Adrenal gland (tissue), 12 donors: Measurements from ENCODE around the gene VIPR2. TPM values are rescaled to one million over a fixed set of nuclear protein-coding genes. Genes with fewer than 3 reads are reported as not detected.

Source experiments
- DNase-seq, 7 donors: peaks; one replicate each; pipeline ENCODE4 v3.0.0-alpha.2; 2019 to 2020
- H3K27ac ChIP-seq, 5 donors: fragments of 200-600 bp; sonication (generic) in 4 of 5; 1 replicate in 3 of 5; 2 replicates in 2 of 5; pipeline versions ENCODE4 v1.5.1 to v1.8.0; 2016 to 2020; ENCODE audit warnings: mild to moderate bottlenecking in 1 of 5
- H3K27me3 ChIP-seq: fragments of 200-600 bp; 2 replicates; pipeline ENCODE4 v1.8.0; 2021
- H3K36me3 ChIP-seq, 2 donors: fragments of 200-600 bp; replicated peaks in 1 of 2; 1 replicate in 1 of 2; 2 replicates in 1 of 2; pipeline versions ENCODE4 v1.5.1 to v1.8.0; 2018 to 2022
- H3K4me1 ChIP-seq, 2 donors: fragments of 200-600 bp; replicated peaks in 1 of 2; 1 replicate in 1 of 2; 2 replicates in 1 of 2; pipeline versions ENCODE4 v1.5.1 to v1.8.0; 2018 to 2021
- H3K4me3 ChIP-seq, 4 donors: fragments of 200-600 bp; sonication (generic) in 3 of 4; one replicate each; pipeline ENCODE4 v1.5.1; 2016 to 2018
- H3K9me3 ChIP-seq, 3 donors: fragments of 200-600 bp; sonication (generic) in 1 of 3; replicated peaks in 1 of 3; 1 replicate in 2 of 3; 2 replicates in 1 of 3; pipeline versions ENCODE4 v1.5.1 to v1.8.0; 2016 to 2021
- POLR2A ChIP-seq, 2 donors: fragments of 450-650 bp; IDR thresholded peaks; one replicate each; pipeline ENCODE4 v1.6.1; 2017; ENCODE audit warnings: antibody characterized with exemption in 2 of 2, mild to moderate bottlenecking in 2 of 2, moderate library complexity in 1 of 2
- WGBS, 4 donors: extraction: QIAGEN DNeasy Blood & Tissue Kit in 2 of 4; methylation state at CpG; one replicate each; pipeline versions ENCODE4 v1.1.5 to v1.1.7; 2013 to 2017; 5-methylcytosine and 5-hydroxymethylcytosine counted together
- intact Hi-C, 2 donors: fragments of 100-400 bp; cut with DNase I; formaldehyde crosslinking; loops; one replicate each; pipeline versions ENCODE4 v1.14.1 to v1.15.0; 2022 to 2023
- polyA plus RNA-seq, 3 donors: library from polyadenylated mRNA; stranded (reverse); fragments of 200-250 nt in 2 of 3; fragments of 350-450 nt in 1 of 3; fragmentation: Illumina TruSeq in 1 of 3; extraction: RNeasy Lipid Tissue Mini Kit (QIAGEN cat#74804) in 1 of 3; gene quantifications; one replicate each; pipeline ENCODE4 v1.2.3, GENCODE V29; 2013 to 2014
- total RNA-seq, 9 donors: library from RNA; depleted of rRNA in 4 of 9; stranded (reverse); fragments of >200 nt in 4 of 9; fragments of 120-200 nt in 1 of 9; fragmentation: NEBNext Ultra II Directional in 1 of 9; extraction: Animal tissue kit (Norgen Biotek cat#: 25700) in 1 of 9; gene quantifications; one replicate each; pipeline versions ENCODE4 v1.1.0 to v1.2.4, GENCODE V29; 2013 to 2023
- TF ChIP-seq, protein P1 (sequence below), 6 experiments: fragments of 450-650 bp in 4 of 6; fragments of 200-600 bp in 2 of 6; sonication (generic) in 1 of 6; IDR thresholded peaks; 1 replicate in 5 of 6; 2 replicates in 1 of 6; pipeline versions ENCODE4 v1.5.1 to v1.8.0; 2016 to 2021; ENCODE audit warnings: antibody characterized with exemption in 6 of 6, mild to moderate bottlenecking in 2 of 6, moderate library complexity in 1 of 6
- donor health status: healthy with polysubstance abuse.
- donor health status: Bipolar disorder and iron deficiency.
- donor health status: DM: yes; HTN: yes; CAD: no.
- donor health status: DM: no; HTN: no; CAD: no.
- donor health status: DM: no; HTN: no; CAD: no.
- donor health status: DM: yes; HTN: yes; CAD: no.

Gene VIPR2
- total and polyA plus RNA-seq, 12 donors: 0.06 to 3.8 (median 0.80) TPM

DNA sequence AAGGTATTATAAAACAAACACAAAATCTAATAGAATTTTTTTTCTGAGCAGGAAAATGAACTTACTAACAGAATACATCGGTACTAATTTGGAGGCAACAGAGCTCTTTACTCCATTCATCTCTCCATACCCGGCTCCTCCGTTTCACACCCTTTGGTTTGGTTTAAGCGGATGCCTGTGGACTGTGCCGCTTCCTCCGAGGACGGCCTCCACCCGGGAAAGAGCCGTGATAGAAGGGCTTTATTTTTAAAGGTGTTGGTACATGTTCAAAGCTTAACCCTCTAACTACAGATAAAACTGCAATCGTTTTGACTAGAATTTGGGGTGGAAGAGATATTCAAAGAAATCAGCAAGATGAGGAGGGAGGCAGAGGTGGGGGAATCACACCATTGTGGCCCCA is 1.9 kb downstream of the VIPR2 start:
- Histone ChIP-seq H3K9me3 (no peaks in the 10 kb centered on the region), H3K4me3 (no peak overlapping the region)

GRCh38 chr7:159142199-159142598 is 2.5 kb downstream of the VIPR2 start:
- Histone ChIP-seq H3K9me3 (no peaks in the 10 kb centered on the region), H3K4me1 (peaks cover 0 to 14% of the 10 kb centered on the region in 2 donors), H3K27ac (no peak overlapping the region), H3K4me3 (no peak overlapping the region), H3K27me3 (peaks cover 37% of the 10 kb centered on the region), H3K36me3 (no peaks in the 10 kb centered on the region)
- intact Hi-C loops: no loop called here
- DNase-seq: no peak
- 69 to 78% (median 72%) methylated on average over 5 of the region's 5 CpGs for WGBS, 4 donors
- TF ChIP-seq POLR2A (IDR thresholded peaks at IDR 0.05): no peak
- TF ChIP-seq, protein P1, sequence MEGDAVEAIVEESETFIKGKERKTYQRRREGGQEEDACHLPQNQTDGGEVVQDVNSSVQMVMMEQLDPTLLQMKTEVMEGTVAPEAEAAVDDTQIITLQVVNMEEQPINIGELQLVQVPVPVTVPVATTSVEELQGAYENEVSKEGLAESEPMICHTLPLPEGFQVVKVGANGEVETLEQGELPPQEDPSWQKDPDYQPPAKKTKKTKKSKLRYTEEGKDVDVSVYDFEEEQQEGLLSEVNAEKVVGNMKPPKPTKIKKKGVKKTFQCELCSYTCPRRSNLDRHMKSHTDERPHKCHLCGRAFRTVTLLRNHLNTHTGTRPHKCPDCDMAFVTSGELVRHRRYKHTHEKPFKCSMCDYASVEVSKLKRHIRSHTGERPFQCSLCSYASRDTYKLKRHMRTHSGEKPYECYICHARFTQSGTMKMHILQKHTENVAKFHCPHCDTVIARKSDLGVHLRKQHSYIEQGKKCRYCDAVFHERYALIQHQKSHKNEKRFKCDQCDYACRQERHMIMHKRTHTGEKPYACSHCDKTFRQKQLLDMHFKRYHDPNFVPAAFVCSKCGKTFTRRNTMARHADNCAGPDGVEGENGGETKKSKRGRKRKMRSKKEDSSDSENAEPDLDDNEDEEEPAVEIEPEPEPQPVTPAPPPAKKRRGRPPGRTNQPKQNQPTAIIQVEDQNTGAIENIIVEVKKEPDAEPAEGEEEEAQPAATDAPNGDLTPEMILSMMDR (IDR thresholded peaks at IDR 0.05): no peak

More for the DNA sequence above, 1.9 kb downstream of the VIPR2 start:
- no peak for DNase-seq
- peaks cover 37% of the 10 kb centered on the region for H3K27me3 ChIP-seq
- intact Hi-C loops: no loop called here
- WGBS, 4 donors: 60 to 76% (median 65%) methylated on average over 10 of the region's 10 CpGs
- H3K27ac ChIP-seq: no peak overlapping the region
- no peaks in the 10 kb centered on the region for H3K36me3 ChIP-seq
- peaks cover 0 to 14% of the 10 kb centered on the region in 2 donors for H3K4me1 ChIP-seq
- no peak for TF ChIP-seq POLR2A (IDR thresholded peaks at IDR 0.05)
- TF ChIP-seq, protein P1 (IDR thresholded peaks at IDR 0.05): no peak

DNA sequence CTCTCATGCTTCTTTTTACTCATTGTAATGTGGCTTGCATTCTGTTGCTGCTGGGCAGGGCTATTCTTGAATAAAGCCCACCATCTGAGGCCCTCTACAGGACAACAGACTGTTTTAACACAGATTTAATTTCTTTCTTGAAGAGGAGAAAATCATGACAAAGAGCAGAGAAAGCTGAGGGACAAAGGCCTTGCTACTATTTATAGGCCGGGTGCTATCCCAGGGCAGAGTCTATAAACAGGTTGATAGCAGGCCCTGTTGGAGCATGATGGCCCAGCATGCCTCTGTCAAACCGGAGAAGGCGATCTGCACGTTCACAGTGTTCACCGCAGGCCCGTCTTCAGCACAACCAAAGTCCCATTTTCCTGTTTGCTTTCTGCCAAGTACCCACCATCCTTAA is 3.0 kb downstream of the VIPR2 start:
- TF ChIP-seq POLR2A (IDR thresholded peaks at IDR 0.05): no peak
- TF ChIP-seq, protein P1 (IDR thresholded peaks at IDR 0.05): no peak
- H3K9me3 ChIP-seq: no peaks in the 10 kb centered on the region
- no peaks in the 10 kb centered on the region for H3K36me3 ChIP-seq
- H3K27ac ChIP-seq: no peak overlapping the region
- no peak overlapping the region for H3K4me3 ChIP-seq
- DNase-seq: no peak
- 76 to 86% (median 80%) methylated on average over 6 of the region's 6 CpGs for WGBS, 4 donors
- intact Hi-C loops: no loop called here
- peaks cover 0 to 14% of the 10 kb centered on the region in 2 donors for H3K4me1 ChIP-seq
- peaks cover 37% of the 10 kb centered on the region for H3K27me3 ChIP-seq

DNA sequence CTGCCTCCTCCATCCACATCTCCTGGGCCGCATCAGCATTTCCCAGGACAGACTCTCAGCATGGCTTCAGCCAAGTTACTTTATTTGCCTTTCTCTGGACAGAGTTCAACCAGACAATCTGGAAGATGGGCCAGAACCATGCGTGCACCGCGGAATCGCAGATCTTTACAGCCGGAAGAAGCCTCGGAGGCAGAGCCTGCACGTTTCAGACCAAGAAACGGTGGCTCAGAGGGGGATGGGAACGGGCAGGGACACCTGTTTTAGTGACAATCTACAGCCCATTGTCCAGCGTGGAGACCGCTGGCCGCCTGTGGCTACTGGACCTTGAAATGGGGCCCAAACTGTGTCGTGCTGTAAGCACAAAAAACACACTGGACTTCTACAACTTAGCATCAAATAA is 3.5 kb downstream of the VIPR2 start:
- no peak overlapping the region for H3K4me3 ChIP-seq
- WGBS, 4 donors: 82 to 91% (median 89%) methylated on average over 14 of the region's 14 CpGs
- TF ChIP-seq POLR2A (IDR thresholded peaks at IDR 0.05): no peak
- TF ChIP-seq, protein P1 (IDR thresholded peaks at IDR 0.05): no peak
- DNase-seq: peak in 1 of 7 donors; percentile 41
- H3K27ac ChIP-seq: no peak overlapping the region
- intact Hi-C loops: no loop called here
- H3K9me3 ChIP-seq: no peaks in the 10 kb centered on the region
- no peaks in the 10 kb centered on the region for H3K36me3 ChIP-seq
- H3K4me1 ChIP-seq: peaks cover 0 to 14% of the 10 kb centered on the region in 2 donors
- peaks cover 33% of the 10 kb centered on the region for H3K27me3 ChIP-seq
